ENCODE results near the gene IQCM. TPM values are rescaled to one million over a fixed set of nuclear protein-coding genes. Genes with fewer than 3 reads are reported as not detected.
"Not testable (repeated sequence)": the region's sequence is repeated elsewhere in the genome, so short reads cannot be mapped to it uniquely, and the experiment has no call there.

IQCM gene
- total RNA-seq, 1 donor from 2014 or later = not detected

DNA sequence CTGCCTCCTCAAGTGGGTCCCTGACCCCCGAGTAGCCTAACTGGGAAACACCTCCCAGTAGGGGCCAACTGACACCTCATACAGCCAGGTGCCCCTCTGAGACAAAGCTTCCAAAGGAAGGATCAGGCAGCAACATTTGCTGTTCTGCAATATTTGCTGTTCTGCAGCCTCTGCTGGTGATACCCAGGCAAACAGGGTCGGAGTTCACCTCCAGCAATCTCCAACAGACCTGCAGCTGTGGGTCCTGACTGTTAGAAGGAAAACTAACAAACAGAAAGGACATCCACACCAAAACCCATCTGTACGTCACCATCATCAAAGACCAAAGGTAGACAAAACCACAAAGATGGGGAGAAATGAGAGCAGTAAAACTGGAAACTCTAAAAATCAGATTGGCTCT is 347.0 kb downstream of the IQCM start:
- not testable (repeated sequence) for DNase-seq (ENCODE audit: low read depth, low spot score)

DNA sequence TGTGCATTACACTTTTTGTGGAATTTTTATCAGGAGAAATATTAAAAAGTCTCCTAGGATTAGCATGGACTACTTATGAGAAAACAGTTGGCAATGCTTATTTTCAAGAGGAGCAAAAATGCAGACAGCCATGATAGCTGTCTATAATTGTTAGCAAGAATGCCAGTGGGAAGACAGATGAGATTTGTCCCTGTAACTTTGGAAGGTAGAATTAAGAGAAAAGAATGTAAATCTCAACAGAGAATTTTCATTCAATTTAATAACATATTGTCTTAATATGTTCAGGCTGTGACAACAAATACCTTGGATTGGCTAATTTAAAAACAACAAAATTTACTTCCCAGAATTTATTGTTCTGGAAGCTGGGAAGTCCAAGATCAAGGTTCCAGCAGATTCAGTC is 349.2 kb downstream of the IQCM start:
- DNase-seq (ENCODE audit: low read depth, low spot score) = no peak

DNA sequence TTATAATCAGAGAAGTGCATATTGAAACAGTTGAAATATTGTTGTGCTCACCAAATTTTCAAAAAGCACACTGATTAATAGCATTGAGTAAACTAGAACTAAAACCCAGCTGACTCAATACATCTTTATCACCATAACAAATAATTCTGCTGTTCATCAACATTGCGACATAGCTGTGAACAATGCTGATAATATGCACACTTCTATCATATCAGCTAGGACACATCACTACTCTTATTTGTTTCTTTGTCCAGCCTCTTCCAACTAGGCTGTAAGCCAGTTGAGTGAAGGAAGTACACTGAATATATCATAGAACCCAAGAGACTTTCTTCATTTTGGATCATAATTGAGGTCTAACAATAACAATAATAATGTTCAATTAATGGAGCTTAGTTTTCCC is 349.7 kb downstream of the IQCM start:
- no peak for DNase-seq (ENCODE audit: low read depth, low spot score)

DNA sequence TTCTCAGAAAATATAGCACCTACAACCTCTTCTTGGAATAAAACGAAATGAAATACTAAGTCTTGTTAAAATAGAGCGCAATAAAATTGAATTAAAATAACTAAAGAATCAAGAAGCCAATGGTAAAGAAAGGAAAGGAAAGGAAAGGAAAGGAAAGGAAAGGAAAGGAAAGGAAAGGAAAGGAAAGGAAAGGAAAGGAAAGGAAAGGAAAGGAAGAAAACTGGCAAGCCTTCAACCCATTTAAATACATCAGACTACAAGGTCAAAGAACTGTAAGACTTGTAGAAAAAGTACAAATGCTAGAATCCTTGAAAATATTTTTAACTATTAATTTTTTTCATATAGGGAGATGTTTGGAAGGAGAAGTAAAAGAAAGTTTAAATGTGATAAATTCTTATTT is 372.1 kb downstream of the IQCM start:
- no peak for DNase-seq (ENCODE audit: low read depth, low spot score)

DNA sequence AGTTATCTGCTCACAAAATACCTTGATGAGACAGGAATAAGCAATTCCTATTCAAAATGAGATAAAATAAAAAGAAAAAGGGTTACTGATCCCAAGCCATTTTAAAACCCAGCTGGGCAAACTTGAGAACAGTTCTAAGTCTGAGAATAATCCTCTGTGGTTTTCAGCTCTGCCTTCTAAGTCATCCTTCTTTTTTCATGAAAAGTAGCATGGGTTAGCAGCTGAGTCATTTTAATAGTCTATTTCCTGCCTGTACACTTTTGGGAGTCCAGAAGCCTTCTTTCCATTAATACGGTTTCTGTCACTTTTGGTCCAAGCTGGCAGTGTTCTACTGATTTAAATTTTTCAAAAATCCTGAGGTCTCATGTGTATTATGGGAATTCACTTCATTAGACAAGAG is 374.3 kb downstream of the IQCM start:
- DNase-seq (ENCODE audit: low read depth, low spot score) = no peak

DNA sequence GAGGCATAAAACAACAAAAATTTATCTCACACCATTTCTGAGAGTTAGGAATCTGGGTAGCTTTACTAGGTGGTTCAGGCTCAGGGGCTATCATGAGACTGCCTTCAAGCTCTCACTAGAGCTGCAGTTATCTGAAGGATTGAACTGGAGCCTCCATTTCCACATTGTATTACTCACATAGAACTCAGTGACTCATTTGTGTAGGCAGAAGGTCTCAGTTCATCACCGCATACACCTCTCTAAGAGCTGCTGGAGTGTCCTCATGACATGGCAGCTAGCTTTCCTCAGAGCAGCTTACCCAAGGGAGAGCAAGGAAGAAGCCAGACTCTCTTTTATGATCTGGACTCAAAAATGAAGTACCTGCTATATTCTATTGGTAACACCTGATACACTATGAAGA is 389.2 kb downstream of the IQCM start:
- DNase-seq (ENCODE audit: low read depth, low spot score) = no peak

DNA sequence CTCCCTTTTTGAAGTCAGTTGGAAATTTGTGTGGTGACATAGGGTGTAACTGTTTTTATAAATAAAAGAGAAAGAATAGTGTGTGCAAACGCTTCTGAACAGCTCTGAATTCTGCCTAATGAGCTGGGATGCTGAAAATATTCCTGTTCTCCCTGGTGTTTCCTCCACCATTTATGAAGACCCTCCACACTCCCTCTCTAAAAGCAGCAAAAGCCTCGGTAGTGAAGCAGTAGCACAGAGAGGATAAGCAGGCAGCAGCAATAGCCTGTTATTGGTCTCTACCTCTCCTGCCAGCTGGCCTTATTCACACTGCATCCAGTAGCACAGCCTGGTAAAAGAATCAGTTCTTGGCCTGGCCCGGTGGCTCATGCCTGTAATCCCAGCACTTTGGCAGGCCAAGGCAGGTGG is 406.1 kb downstream of the IQCM start:
- DNase-seq (ENCODE audit: low read depth, low spot score) = no peak

DNA sequence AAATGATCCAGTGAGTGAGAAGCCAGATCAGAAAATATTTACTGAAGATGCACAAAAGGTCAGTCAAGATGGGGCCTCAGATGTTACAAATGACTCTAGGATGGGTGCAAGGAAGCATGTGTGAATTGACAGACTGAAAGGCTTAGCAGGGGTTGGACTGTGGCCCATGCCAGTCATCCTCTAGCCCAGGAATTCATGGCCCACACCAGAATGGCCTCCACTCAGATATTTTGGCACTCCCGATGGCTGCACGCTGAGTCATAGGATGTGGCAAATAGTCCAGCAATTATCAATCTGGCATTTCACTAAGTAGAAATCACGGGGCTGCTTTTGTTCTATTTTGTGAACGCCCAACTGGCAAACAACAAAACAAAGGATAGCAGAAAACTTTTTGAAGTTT is 406.5 kb downstream of the IQCM start:
- no peak for DNase-seq (ENCODE audit: low read depth, low spot score)

DNA sequence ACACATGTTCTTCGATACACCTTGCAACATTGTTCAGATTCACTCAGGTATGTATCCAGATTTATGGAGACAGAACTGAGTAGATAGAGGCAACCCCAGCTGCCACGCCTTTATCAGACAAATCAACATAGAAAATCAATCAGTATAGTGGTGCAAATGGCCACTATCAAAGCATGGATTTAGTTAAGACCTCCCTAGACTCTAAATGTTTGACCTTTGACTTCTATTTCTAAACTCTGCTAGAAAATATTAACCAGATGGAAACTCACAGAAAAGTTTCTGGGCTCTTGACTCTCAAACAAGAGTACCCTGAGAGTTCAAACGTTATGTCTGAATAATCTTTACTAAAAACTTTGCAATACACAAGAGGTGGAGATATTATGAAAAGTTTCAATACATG is 411.5 kb downstream of the IQCM start:
- no peak for DNase-seq (ENCODE audit: low read depth, low spot score)

DNA sequence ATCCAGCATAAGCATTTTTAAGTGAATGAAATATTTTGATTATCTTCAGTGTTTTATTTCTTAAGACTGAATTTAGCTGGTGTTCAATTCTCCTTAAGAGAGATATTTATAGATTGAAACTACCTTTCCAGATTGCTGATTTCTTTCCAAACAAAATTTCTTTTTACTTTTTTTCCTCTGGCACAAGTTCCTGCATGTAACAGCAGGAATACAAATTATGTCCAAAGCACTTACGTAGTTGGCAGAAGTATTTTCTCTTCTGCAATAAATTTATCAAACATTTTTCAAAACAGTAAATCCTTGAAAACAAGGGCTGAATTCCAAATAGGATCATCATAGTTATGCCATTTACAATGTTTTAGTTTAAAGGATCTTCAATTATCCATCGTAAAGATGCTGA is 412.6 kb downstream of the IQCM start:
- no peak for DNase-seq (ENCODE audit: low read depth, low spot score)

DNA sequence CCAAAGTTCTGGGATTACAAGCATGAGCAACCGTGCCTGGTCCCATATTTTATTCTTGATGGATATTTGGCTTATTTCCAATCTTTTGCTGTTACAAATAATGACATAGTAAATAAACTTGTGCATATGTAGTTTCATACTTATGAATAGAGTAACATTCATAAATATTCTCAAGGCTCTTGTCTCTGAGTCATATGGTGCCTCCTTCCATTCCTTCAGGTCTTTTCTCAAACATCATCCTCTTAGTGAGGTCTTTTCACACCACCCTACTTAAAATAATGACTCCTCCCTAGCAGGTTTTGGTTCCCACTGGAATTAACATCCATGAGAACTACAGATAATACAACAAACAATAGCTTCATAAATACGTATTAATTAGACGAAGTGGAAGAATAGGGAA is 416.6 kb downstream of the IQCM start:
- no peak for DNase-seq (ENCODE audit: low read depth, low spot score)

DNA sequence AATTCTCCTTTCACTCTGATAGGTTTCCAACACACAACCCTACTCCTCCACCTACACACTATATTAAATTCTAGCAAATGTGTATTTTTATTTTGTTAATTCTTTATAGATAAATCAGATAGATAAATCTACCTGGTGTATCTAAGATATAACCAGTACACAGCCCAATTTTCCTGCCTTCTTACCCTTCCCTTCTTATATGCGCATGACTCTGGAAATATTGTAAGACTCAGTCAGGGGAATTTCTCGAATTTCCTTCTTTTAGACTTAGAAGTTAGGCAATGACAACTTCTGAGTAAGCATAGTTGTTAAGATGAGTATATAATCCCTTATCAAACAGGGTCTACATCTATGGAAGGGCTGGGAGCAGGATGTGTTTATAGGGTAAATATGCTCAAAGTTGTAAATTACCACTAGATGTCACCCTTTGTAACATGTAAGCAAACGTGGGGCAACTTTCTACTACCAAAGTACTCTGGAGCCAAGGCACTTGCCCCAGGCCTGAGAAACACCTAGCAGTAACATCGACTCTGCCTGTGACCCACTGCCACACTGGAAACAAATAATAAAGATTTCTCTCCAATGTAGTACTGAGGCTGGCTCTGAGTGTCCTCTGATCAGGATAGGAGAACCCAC is 444.7 kb downstream of the IQCM start:
- DNase-seq (ENCODE audit: low read depth, low spot score) = no peak

DNA sequence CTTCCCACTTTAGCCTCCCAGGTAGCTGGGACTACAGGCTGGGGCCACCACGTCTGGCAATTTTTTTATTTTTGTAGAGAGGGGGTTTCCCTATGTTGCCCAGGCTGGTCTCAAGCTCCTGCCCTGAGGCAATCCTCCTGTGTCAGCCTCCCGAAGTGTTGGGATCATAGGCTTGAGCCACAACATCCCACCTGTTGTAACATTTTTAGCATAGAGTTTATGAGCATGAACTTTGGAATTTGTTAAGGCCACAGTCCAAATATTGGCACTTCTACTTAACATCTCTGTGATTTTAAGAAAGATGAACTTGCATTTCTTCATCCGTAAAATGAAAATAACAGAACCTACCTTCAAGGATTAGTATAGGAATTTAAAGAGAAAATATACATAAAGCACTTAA is 445.6 kb downstream of the IQCM start:
- no peak for DNase-seq (ENCODE audit: low read depth, low spot score)

DNA sequence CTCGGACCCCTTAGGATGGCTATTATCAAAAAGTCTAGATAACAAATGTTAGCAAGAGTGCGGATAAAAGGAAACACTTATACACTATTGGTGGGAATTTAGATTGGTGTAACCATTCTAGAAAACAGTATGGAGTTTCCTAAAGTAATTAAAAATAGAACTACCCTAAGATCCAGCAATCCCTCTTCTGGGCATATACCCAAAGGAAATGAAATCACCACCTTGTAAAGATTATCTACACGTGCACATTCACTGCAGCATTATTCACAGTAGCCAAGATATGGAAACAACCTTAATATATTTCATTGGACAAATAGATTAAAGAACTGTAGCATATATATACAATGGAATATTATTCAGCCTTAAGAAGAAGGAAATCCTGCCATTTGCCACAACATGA is 462.4 kb downstream of the IQCM start:
- no peak for DNase-seq (ENCODE audit: low read depth, low spot score)

DNA sequence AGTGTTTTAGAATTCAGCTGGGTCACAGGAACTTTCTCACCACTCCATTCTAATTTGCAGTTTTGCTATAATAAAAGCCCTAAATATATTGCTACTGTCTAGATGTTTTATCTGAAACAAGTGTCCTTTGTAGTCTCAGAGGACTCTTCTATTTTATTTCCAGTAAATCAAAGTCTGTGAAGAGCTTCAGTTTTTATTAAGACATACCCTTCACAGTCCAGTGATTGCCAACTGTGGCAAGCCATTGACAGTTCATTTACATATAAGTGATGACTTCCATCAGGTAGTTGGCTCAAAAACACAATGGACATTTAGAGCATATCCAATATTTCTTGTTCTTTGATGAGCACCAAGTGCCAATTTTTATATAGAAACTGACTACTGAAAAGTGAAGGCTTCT is 466.1 kb downstream of the IQCM start:
- no peak for DNase-seq (ENCODE audit: low read depth, low spot score)

DNA sequence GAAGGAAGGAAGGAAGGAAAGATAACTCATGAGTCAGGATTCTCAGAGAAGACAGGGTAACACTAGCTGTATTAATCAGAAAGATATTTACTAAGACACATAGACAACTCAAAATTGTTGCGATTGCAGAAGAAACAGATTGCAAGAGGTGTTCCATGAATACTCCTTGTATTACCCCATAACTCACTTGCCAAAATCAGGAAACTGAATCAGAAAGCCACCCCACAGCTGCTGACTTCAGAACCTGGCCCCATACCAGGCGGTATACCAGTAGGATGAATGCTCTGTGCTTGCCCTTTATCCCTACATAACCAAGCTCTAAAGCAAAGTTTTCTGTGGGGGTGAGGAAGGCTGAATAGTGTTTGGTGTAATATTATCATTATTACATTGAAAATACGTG is 468.5 kb downstream of the IQCM start:
- no peak for DNase-seq (ENCODE audit: low read depth, low spot score)

DNA sequence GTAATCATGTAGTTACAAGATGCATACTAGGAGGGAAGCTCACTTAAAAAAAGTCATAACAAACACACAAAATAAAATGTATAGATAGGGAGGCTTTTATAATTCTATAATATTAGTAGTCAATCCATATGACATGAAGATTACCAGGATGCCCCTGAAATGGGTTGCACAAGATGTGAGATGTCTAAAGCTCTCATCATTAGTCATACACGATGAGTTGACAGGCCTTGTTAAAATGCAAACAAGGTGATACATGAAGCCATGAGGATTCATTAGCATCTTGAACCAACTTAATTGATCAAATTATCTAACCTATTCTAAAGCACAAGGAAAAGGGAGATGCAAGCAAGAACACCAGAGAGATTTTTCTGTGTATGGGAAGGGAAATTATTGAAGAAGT is 470.2 kb downstream of the IQCM start:
- DNase-seq (ENCODE audit: low read depth, low spot score) = no peak

DNA sequence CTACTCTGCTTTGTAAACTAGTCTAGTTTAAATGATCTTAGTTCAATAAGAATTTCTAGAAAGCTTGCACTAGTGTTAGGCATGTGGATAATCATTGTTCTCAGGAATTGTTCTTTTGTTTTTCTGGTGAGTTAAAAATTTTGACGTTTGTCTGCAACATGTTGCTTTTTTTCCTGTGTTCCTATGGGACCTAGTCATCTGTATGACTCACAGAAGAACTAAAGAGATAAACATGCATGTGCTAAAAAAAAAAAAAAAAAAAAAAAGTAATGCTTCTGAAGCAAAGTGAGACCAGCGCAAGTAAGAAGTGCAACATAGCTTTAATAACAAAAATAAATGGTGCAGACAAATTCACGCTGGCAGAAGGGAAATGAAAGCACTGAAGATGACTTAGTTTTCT is 471.2 kb downstream of the IQCM start:
- DNase-seq (ENCODE audit: low read depth, low spot score) = no peak

DNA sequence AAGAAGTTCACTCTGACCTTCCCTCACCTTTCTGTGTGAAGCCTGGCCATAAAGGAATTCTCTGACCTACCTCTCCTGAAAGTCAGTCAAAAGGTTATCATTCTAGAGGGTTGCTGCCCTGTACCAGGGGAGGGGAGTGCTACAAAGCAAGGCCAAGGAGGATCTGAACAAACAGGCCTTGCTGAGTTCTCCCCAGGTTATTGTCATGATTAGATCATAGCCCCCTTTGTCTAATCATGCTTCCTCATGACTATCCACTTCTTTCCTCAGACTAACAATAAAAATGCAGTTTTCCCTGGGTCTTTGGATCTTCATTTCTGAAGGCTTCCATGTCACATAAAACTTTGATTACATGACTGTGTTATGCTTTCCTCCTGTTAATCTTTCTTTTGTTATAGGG is 472.0 kb downstream of the IQCM start:
- no peak for DNase-seq (ENCODE audit: low read depth, low spot score)

DNA sequence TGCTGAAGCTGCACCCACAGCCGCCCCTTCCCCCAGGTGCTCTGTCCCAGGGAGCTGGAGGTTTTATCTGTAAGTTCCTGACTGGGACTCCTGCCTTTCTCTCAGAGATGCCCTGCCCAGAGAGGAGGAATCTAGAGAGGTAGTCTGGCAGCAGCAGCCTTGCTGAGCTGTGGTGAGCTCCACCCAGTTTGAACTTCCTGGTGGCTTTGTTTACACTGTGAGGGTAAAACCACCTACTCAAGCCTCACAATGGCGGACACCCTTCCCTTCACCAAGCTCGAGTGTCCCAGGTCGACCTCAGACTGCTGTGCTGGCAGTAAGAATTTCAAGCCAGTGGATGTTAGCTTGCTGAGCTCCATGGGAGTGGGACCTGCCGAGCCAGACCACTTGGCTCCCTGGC is 474.5 kb downstream of the IQCM start:
- DNase-seq (ENCODE audit: low read depth, low spot score) = not testable (repeated sequence)

DNA sequence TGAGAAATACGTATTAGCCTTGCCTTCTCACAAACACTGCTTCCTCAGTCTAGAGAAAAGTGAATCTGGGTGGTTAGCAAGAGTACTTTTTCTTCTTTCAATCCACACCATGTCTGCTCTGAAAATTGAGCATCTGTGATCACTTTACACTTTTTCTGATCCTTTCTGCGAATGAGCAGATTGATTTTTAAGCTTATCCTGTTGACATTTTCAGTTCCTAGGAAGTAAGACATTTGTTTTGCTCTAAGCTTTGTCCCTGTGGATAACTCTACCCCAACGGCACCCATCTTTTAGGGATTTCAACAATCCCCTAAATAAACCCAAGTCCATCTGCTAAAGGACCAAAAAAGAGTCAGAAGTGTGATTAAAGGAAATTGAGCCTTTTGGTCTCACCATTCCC is 487.5 kb downstream of the IQCM start:
- no peak for DNase-seq (ENCODE audit: low read depth, low spot score)

DNA sequence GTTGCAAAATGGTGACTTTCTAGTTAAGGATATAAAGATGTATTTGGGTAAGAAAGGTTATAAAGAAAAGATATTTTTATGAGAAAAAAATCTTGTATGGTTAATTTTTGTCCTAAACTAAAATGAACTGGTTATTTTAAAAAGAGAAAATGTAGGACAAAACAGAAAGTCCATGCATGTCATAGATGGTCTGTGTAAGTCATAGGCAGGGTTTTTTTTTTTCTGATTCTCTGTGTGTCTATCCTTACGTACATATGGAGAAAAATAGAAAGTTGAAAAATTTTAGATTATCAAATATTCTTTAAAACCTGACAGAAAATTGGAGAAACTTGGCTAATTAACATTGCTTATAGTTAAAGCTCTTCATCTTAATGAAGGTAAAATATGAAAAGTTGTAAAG is 493.4 kb downstream of the IQCM start:
- no peak for DNase-seq (ENCODE audit: low read depth, low spot score)

DNA sequence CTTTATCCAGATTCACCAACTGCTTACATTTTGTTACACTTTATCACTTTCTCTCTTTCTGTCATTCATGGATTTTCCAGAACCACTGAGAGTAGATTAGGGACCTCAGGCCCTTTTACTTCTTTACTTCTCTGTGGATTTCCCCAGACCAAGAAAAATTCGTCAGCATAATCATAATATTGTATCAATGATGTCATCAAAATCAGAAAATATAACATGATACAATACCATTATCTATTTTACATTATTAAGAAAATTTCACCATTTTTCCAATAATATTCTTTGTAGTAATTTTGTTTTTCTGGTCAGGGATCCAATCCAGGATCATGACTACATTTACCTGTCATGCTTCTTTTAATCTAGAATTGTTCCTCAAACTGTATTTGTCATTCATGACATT is 494.2 kb downstream of the IQCM start:
- DNase-seq (ENCODE audit: low read depth, low spot score) = no peak

DNA sequence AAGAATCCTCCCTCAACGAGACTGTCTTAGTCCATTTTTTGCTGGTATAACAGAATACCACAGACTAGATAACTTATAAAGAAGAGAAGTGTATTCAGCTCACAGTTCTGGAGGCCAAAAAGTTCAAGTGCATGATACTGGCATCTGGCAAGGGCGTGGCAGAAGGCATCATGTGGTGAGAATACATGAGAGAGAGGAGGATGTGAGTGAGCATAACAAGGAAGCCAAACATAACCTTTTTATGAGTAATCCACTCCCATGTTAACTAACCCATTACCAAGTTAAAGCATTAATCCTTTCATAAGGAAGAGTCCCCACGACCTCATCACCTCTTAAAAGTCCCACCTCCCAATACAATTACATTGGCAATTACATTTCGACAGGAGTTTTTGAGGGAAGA is 504.6 kb downstream of the IQCM start:
- no peak for DNase-seq (ENCODE audit: low read depth, low spot score)
